ENCODE measurements around the gene ERI2. TPM values are rescaled to one million over a fixed set of nuclear protein-coding genes. Genes with fewer than 3 reads are reported as not detected.
"Not testable (repeated sequence)": the region's sequence is repeated elsewhere in the genome, so short reads cannot be mapped to it uniquely, and the experiment has no call there.

ERI2 gene
- total RNA-seq, 2 donors from 2014 or later, result 18.7 TPM

DNA sequence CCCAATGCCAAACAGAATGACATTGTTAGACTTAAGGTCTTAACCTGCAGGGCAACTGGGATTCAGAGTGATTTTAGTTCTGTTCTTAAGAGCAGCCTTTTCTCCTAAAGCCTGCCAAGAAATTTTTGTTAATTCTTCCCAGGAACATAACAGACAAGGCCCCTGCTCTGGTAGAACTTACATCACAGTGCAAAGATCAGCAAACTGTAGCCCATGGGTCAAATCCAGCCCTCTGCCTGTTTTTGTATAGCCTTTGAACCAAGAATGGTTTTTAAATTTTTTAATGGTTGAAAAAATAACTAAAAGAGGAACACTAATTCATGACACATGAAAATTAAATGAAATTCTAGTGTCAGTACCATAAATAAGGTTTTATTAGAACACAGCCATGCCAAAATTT lies 38.7 kb downstream of the ERI2 start:
- no peak for DNase-seq
- Histone ChIP-seq H3K27me3 (ENCODE audit: control insufficient read depth, insufficient read depth, low read length, poor library complexity, severe bottlenecking) (peaks cover 7% of the 10 kb centered on the region), H3K9me3 (ENCODE audit: control insufficient read depth, low read length) (peaks cover 6% of the 10 kb centered on the region), H3K4me3 (ENCODE audit: low read length) (no peak overlapping the region), H3K27ac (ENCODE audit: low read depth, low read length) (no peak overlapping the region), H3K4me1 (ENCODE audit: control insufficient read depth, insufficient read depth, low read length) (no peaks in the 10 kb centered on the region), H3K9ac (ENCODE audit: extremely low read depth, low read length, poor library complexity, severe bottlenecking) (no peak overlapping the region), H3K36me3 (ENCODE audit: control insufficient read depth, insufficient read depth, low read length) (no peaks in the 10 kb centered on the region)
- no peaks in the 10 kb centered on the region for H3K36me3 Mint-ChIP-seq (ENCODE audit: low read depth)
- no peak overlapping the region for H3K27ac Mint-ChIP-seq
- H3K27me3 Mint-ChIP-seq (ENCODE audit: insufficient read depth), result peaks cover 2% of the 10 kb centered on the region
- peaks cover 6% of the 10 kb centered on the region for H3K4me1 Mint-ChIP-seq
- H3K9me3 Mint-ChIP-seq, result peaks cover 6% of the 10 kb centered on the region
- TF ChIP-seq, protein P1, sequence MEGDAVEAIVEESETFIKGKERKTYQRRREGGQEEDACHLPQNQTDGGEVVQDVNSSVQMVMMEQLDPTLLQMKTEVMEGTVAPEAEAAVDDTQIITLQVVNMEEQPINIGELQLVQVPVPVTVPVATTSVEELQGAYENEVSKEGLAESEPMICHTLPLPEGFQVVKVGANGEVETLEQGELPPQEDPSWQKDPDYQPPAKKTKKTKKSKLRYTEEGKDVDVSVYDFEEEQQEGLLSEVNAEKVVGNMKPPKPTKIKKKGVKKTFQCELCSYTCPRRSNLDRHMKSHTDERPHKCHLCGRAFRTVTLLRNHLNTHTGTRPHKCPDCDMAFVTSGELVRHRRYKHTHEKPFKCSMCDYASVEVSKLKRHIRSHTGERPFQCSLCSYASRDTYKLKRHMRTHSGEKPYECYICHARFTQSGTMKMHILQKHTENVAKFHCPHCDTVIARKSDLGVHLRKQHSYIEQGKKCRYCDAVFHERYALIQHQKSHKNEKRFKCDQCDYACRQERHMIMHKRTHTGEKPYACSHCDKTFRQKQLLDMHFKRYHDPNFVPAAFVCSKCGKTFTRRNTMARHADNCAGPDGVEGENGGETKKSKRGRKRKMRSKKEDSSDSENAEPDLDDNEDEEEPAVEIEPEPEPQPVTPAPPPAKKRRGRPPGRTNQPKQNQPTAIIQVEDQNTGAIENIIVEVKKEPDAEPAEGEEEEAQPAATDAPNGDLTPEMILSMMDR (conservative IDR thresholded peaks at IDR 0.05), result no peak
- H3K4me3 Mint-ChIP-seq, result no peak overlapping the region

DNA sequence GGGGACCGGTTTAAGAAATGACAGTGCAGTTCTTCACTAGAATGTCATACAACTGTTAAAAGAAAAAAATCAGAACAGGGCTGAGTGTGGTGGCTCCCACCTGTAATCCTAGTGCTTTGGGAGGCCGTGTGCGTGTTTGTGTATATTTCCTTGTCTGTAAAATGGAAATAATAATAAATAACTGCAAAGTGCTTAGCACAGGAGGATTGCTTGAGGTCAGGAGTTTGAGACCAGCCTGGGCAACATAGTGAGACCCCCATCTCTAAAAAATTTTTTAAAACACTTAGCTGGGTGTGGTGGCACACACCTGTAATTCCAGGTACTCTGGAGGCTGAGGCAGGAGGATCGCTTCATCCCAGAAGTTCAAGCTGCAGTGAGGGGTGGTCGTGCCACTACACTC lies 40.0 kb downstream of the ERI2 start:
- H3K27ac Mint-ChIP-seq, result no peak overlapping the region
- no peak for DNase-seq
- H3K36me3 Mint-ChIP-seq (ENCODE audit: low read depth), result no peaks in the 10 kb centered on the region
- peaks cover 18% of the 10 kb centered on the region for H3K9me3 Mint-ChIP-seq
- Histone ChIP-seq H3K9ac (ENCODE audit: extremely low read depth, low read length, poor library complexity, severe bottlenecking) (no peak overlapping the region), H3K36me3 (ENCODE audit: control insufficient read depth, insufficient read depth, low read length) (no peaks in the 10 kb centered on the region), H3K9me3 (ENCODE audit: control insufficient read depth, low read length) (peaks cover 6% of the 10 kb centered on the region), H3K4me3 (ENCODE audit: low read length) (no peak overlapping the region), H3K27me3 (ENCODE audit: control insufficient read depth, insufficient read depth, low read length, poor library complexity, severe bottlenecking) (peaks cover 7% of the 10 kb centered on the region), H3K4me1 (ENCODE audit: control insufficient read depth, insufficient read depth, low read length) (no peaks in the 10 kb centered on the region), H3K27ac (ENCODE audit: low read depth, low read length) (no peak overlapping the region)
- TF ChIP-seq, protein P1 (conservative IDR thresholded peaks at IDR 0.05), result no peak
- 83 to 87% methylated on average over 3 to 5 of the region's 5 CpGs for WGBS, 2 experiments (ENCODE audit: insufficient coverage in 1 of 2, insufficient read length in 1 of 2)
- no peak overlapping the region for H3K4me3 Mint-ChIP-seq
- H3K27me3 Mint-ChIP-seq (ENCODE audit: insufficient read depth), result peaks cover 4% of the 10 kb centered on the region
- H3K4me1 Mint-ChIP-seq, result peaks cover 6% of the 10 kb centered on the region

DNA sequence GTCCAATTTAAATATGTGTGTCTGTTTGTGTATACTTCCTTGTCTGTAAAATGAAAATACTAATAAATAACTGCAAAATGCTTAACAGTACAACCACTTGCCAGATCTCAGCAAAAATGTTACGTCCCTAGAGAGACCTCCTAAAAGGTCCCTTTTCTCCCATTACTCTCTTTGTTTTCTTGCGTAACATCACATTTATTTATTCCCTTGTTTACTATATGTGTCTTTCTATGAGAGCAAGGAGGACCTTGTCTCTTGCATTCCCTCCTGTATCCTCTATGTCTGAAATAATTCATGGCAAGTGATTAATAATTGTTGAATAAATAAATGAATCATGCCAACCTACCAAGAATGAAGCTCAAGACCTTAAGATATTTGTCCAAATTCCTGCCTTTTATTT lies 40.5 kb downstream of the ERI2 start:
- Mint-ChIP-seq H3K4me3 (no peak overlapping the region), H3K9me3 (peaks cover 18% of the 10 kb centered on the region), H3K27ac (no peak overlapping the region), H3K27me3 (ENCODE audit: insufficient read depth) (peaks cover 4% of the 10 kb centered on the region), H3K4me1 (peaks cover 6% of the 10 kb centered on the region), H3K36me3 (ENCODE audit: low read depth) (no peaks in the 10 kb centered on the region)
- no peak overlapping the region for H3K4me3 ChIP-seq (ENCODE audit: low read length)
- H3K9me3 ChIP-seq (ENCODE audit: control insufficient read depth, low read length), result peaks cover 6% of the 10 kb centered on the region
- H3K4me1 ChIP-seq (ENCODE audit: control insufficient read depth, insufficient read depth, low read length), result no peaks in the 10 kb centered on the region
- H3K36me3 ChIP-seq (ENCODE audit: control insufficient read depth, insufficient read depth, low read length), result no peaks in the 10 kb centered on the region
- H3K27me3 ChIP-seq (ENCODE audit: control insufficient read depth, insufficient read depth, low read length, poor library complexity, severe bottlenecking), result peaks cover 7% of the 10 kb centered on the region
- H3K27ac ChIP-seq (ENCODE audit: low read depth, low read length), result no peak overlapping the region
- WGBS, 2 experiments (ENCODE audit: insufficient coverage in 1 of 2, insufficient read length in 1 of 2), result 60 to 96% methylated on average over 1 to 2 of the region's 2 CpGs
- TF ChIP-seq, protein P1 (conservative IDR thresholded peaks at IDR 0.05), result no peak
- DNase-seq, result no peak
- H3K9ac ChIP-seq (ENCODE audit: extremely low read depth, low read length, poor library complexity, severe bottlenecking), result no peak overlapping the region

GRCh38 chr16:20764448-20764847 lies 41.8 kb downstream of the ERI2 start:
- not testable (repeated sequence) for DNase-seq; H3K4me1 Mint-ChIP-seq; H3K9ac ChIP-seq (ENCODE audit: extremely low read depth, low read length, poor library complexity, severe bottlenecking); H3K27ac Mint-ChIP-seq; H3K9me3 ChIP-seq (ENCODE audit: control insufficient read depth, low read length); H3K4me1 ChIP-seq (ENCODE audit: control insufficient read depth, insufficient read depth, low read length); H3K36me3 ChIP-seq (ENCODE audit: control insufficient read depth, insufficient read depth, low read length); H3K36me3 Mint-ChIP-seq (ENCODE audit: low read depth); H3K4me3 ChIP-seq (ENCODE audit: low read length); H3K27ac ChIP-seq (ENCODE audit: low read depth, low read length); H3K27me3 ChIP-seq (ENCODE audit: control insufficient read depth, insufficient read depth, low read length, poor library complexity, severe bottlenecking); H3K27me3 Mint-ChIP-seq (ENCODE audit: insufficient read depth); H3K4me3 Mint-ChIP-seq
- 86% methylated on average over 1 of the region's 1 CpG; no CpG with 5 or more reads in 1 of the 2 experiments for WGBS, 2 experiments (ENCODE audit: insufficient coverage in 1 of 2, insufficient read length in 1 of 2)
- peaks cover 18% of the 10 kb centered on the region for H3K9me3 Mint-ChIP-seq

Data from endodermal cell (in vitro differentiated cells).